ENCODE data around the gene SRSF10. TPM values are rescaled to one million over a fixed set of nuclear protein-coding genes. Genes with fewer than 3 reads are reported as not detected.

The SRSF10 gene
- total RNA-seq, 1 donor from 2014 or later: 56.5 TPM

GRCh38 chr1:23966973-23967493 is 13.1 kb downstream of the SRSF10 start:
- peaks cover 51% of the 10 kb centered on the region for H3K4me1 ChIP-seq
- H3K36me3 ChIP-seq: peaks cover 85% of the 10 kb centered on the region

GRCh38 chr1:23964790-23965740 is 15.1 kb downstream of the SRSF10 start:
- Histone ChIP-seq H3K27me3 (ENCODE audit: low read depth) (no peaks in the 10 kb centered on the region), H3K36me3 (peaks cover 75% of the 10 kb centered on the region), H3K4me3 (no peak overlapping the region), H3K9me3 (replicated peaks) (no peaks in the 10 kb centered on the region), H3K27ac (replicated peaks) (peak overlapping the region; percentile 41), H3K4me1 (peaks cover 69% of the 10 kb centered on the region)
- intact Hi-C loops (cut with micrococcal nuclease): no loop called here
- no peak for TF ChIP-seq CTCF (IDR thresholded peaks at IDR 0.05; ENCODE audit: borderline replicate concordance)
- DNase-seq: no peak

More at GRCh38 chr1:23966973-23967493, 13.1 kb downstream of the SRSF10 start:
- Histone ChIP-seq H3K27ac (replicated peaks) (no peak overlapping the region), H3K27me3 (ENCODE audit: low read depth) (no peaks in the 10 kb centered on the region), H3K4me3 (no peak overlapping the region), H3K9me3 (replicated peaks) (no peaks in the 10 kb centered on the region)
- DNase-seq: no peak
- no peak for TF ChIP-seq CTCF (IDR thresholded peaks at IDR 0.05; ENCODE audit: borderline replicate concordance)
- intact Hi-C loops (cut with micrococcal nuclease): no loop called here

GRCh38 chr1:23964235-23964668 is 15.9 kb downstream of the SRSF10 start:
- intact Hi-C loops (cut with micrococcal nuclease): no loop called here
- Histone ChIP-seq H3K27ac (replicated peaks) (peak overlapping the region; percentile 41), H3K36me3 (peaks cover 68% of the 10 kb centered on the region), H3K9me3 (replicated peaks) (no peaks in the 10 kb centered on the region), H3K4me3 (no peak overlapping the region), H3K4me1 (peaks cover 71% of the 10 kb centered on the region), H3K27me3 (ENCODE audit: low read depth) (no peaks in the 10 kb centered on the region)
- DNase-seq: no peak
- TF ChIP-seq CTCF (IDR thresholded peaks at IDR 0.05; ENCODE audit: borderline replicate concordance): no peak

- no peaks in the 10 kb centered on the region for H3K9me3 ChIP-seq (replicated peaks)
- TF ChIP-seq CTCF (IDR thresholded peaks at IDR 0.05; ENCODE audit: borderline replicate concordance): no peak
- no peak overlapping the region for H3K4me3 ChIP-seq
- H3K4me1 ChIP-seq: peaks cover 75% of the 10 kb centered on the region
- no peak for DNase-seq
- intact Hi-C loops (cut with micrococcal nuclease): no loop called here
- H3K36me3 ChIP-seq: peaks cover 62% of the 10 kb centered on the region
- peak overlapping the region; percentile 41 for H3K27ac ChIP-seq (replicated peaks)
- H3K27me3 ChIP-seq (ENCODE audit: low read depth): no peaks in the 10 kb centered on the region
Measured at GRCh38 chr1:23963617-23964234, 16.4 kb downstream of the SRSF10 start.

GRCh38 chr1:23960291-23961020 is 19.7 kb downstream of the SRSF10 start:
- intact Hi-C loops (cut with micrococcal nuclease): no loop called here

More at GRCh38 chr1:23960291-23961020, 19.7 kb downstream of the SRSF10 start:
- TF ChIP-seq CTCF (IDR thresholded peaks at IDR 0.05; ENCODE audit: borderline replicate concordance): no peak
- DNase-seq: no peak
- H3K4me1 ChIP-seq: peaks cover 77% of the 10 kb centered on the region
- H3K9me3 ChIP-seq (replicated peaks): no peaks in the 10 kb centered on the region
- peaks cover 34% of the 10 kb centered on the region for H3K36me3 ChIP-seq
- H3K27me3 ChIP-seq (ENCODE audit: low read depth): no peaks in the 10 kb centered on the region
- H3K4me3 ChIP-seq: peak overlapping the region; percentile 87
- peak overlapping the region; percentile 99 for H3K27ac ChIP-seq (replicated peaks)
